Measurements from ENCODE around the gene LGALSL. TPM values are rescaled to one million over a fixed set of nuclear protein-coding genes. Genes with fewer than 3 reads are reported as not detected.
A peak's percentile ranks its signal among the peaks of the same experiment; 100 is the strongest.

The LGALSL gene
- total RNA-seq, 3 donors from 2014 or later: 30.7 to 40.9 (median 37.6) TPM

- intact Hi-C loops (cut with DNase I, micrococcal nuclease): no loop called here
- peak; percentile 65 for ATAC-seq
- peaks cover 1% of the 10 kb centered on the region for H3K4me1 ChIP-seq (ENCODE audit: low read depth)
- TF ChIP-seq CTCF (IDR thresholded peaks at IDR 0.05): no peak
- H3K4me3 ChIP-seq: no peak overlapping the region
- DNase-seq: no peak
- H3K9me3 ChIP-seq: no peaks in the 10 kb centered on the region
- no peaks in the 10 kb centered on the region for H3K36me3 ChIP-seq (ENCODE audit: low read depth)
Observed at GRCh38 chr2:64471600-64471999, 17.6 kb downstream of the LGALSL start.

- H3K4me3 ChIP-seq: no peak overlapping the region
- no peak for DNase-seq
- H3K9me3 ChIP-seq: no peaks in the 10 kb centered on the region
- no peak for TF ChIP-seq CTCF (IDR thresholded peaks at IDR 0.05)
- intact Hi-C loops (cut with DNase I, micrococcal nuclease): no loop called here
- H3K4me1 ChIP-seq (ENCODE audit: low read depth): no peaks in the 10 kb centered on the region
- H3K36me3 ChIP-seq (ENCODE audit: low read depth): no peaks in the 10 kb centered on the region
- ATAC-seq: no peak
Observed at GRCh38 chr2:64472881-64473280, 18.9 kb downstream of the LGALSL start.

- no peak overlapping the region for H3K4me3 ChIP-seq
- H3K9me3 ChIP-seq: no peaks in the 10 kb centered on the region
- DNase-seq (no peak), ATAC-seq (no peak)
- H3K4me1 ChIP-seq (ENCODE audit: low read depth): no peaks in the 10 kb centered on the region
- intact Hi-C loops (cut with DNase I, micrococcal nuclease): no loop called here
- TF ChIP-seq CTCF (IDR thresholded peaks at IDR 0.05): no peak
- H3K36me3 ChIP-seq (ENCODE audit: low read depth): no peaks in the 10 kb centered on the region
Observed at GRCh38 chr2:64474121-64474571, 20.2 kb downstream of the LGALSL start.

- no peaks in the 10 kb centered on the region for H3K9me3 ChIP-seq
- TF ChIP-seq CTCF (IDR thresholded peaks at IDR 0.05): no peak
- no peaks in the 10 kb centered on the region for H3K4me1 ChIP-seq (ENCODE audit: low read depth)
- DNase-seq (no peak), ATAC-seq (no peak)
- H3K4me3 ChIP-seq: no peak overlapping the region
- no peaks in the 10 kb centered on the region for H3K36me3 ChIP-seq (ENCODE audit: low read depth)
- intact Hi-C loops (cut with DNase I, micrococcal nuclease): no loop called here
Observed at GRCh38 chr2:64474636-64475035, 20.7 kb downstream of the LGALSL start.

- DNase-seq: no peak
- no peak for ATAC-seq
- no peaks in the 10 kb centered on the region for H3K36me3 ChIP-seq (ENCODE audit: low read depth)
- no peak for TF ChIP-seq CTCF (IDR thresholded peaks at IDR 0.05)
- intact Hi-C loops (cut with DNase I, micrococcal nuclease): no loop called here
- no peaks in the 10 kb centered on the region for H3K9me3 ChIP-seq
- H3K4me1 ChIP-seq (ENCODE audit: low read depth): no peaks in the 10 kb centered on the region
- no peak overlapping the region for H3K4me3 ChIP-seq
Observed at GRCh38 chr2:64477037-64477436, 23.1 kb downstream of the LGALSL start.

- DNase-seq: no peak
- H3K9me3 ChIP-seq: no peaks in the 10 kb centered on the region
- no peak for TF ChIP-seq CTCF (IDR thresholded peaks at IDR 0.05)
Observed at GRCh38 chr2:64477979-64478378, 24.0 kb downstream of the LGALSL start.

More at GRCh38 chr2:64477979-64478378, 24.0 kb downstream of the LGALSL start:
- H3K36me3 ChIP-seq (ENCODE audit: low read depth): no peaks in the 10 kb centered on the region
- no peaks in the 10 kb centered on the region for H3K4me1 ChIP-seq (ENCODE audit: low read depth)
- intact Hi-C loops (cut with DNase I, micrococcal nuclease): no loop called here
- H3K4me3 ChIP-seq: no peak overlapping the region
- no peak for ATAC-seq

Data from mucosa of descending colon (tissue), 3 donors.